GM13977 (cell line): Measurements from ENCODE around the gene HMG20B.

Source experiments
- DNase-seq: peaks from one replicate; pipeline ENCODE4 v3.0.0; 2012; ENCODE audit warnings: low spot score
- in situ Hi-C: fragments of 300-500 bp; cut with MboI; formaldehyde crosslinking; loops from one replicate; pipeline ENCODE4 v1.12.0; 2022; ENCODE audit warnings: low sequenced_read_pairs, low pct_unique_long_range_greater_than_20kb, mixed read lengths, inconsistent platforms; ENCODE audit not compliant: unreplicated experiment
- TF ChIP-seq, protein P1 (sequence below): IDR thresholded peaks from 2 replicates; pipeline ENCODE4 v1.5.1; 2012; ENCODE audit warnings: mild to moderate bottlenecking, control low read depth; ENCODE audit not compliant: insufficient read depth; ENCODE audit errors: extremely low read depth, missing control alignments

Gene HMG20B

GRCh38 chr19:3570606-3571011 is 2.1 kb upstream of the HMG20B start:
- TF ChIP-seq, protein P1, sequence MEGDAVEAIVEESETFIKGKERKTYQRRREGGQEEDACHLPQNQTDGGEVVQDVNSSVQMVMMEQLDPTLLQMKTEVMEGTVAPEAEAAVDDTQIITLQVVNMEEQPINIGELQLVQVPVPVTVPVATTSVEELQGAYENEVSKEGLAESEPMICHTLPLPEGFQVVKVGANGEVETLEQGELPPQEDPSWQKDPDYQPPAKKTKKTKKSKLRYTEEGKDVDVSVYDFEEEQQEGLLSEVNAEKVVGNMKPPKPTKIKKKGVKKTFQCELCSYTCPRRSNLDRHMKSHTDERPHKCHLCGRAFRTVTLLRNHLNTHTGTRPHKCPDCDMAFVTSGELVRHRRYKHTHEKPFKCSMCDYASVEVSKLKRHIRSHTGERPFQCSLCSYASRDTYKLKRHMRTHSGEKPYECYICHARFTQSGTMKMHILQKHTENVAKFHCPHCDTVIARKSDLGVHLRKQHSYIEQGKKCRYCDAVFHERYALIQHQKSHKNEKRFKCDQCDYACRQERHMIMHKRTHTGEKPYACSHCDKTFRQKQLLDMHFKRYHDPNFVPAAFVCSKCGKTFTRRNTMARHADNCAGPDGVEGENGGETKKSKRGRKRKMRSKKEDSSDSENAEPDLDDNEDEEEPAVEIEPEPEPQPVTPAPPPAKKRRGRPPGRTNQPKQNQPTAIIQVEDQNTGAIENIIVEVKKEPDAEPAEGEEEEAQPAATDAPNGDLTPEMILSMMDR: no peak
- DNase-seq: no peak
- in situ Hi-C loops: no loop called here

GRCh38 chr19:3572132-3572854 is 451 bp upstream of the HMG20B start:
- TF ChIP-seq, protein P1: no peak
- peak; percentile 99 for DNase-seq
- in situ Hi-C loops: no loop called here

GRCh38 chr19:3573162-3573857 is 566 bp downstream of the HMG20B start:
- TF ChIP-seq, protein P1: no peak
- in situ Hi-C loops: no loop called here

DNA sequence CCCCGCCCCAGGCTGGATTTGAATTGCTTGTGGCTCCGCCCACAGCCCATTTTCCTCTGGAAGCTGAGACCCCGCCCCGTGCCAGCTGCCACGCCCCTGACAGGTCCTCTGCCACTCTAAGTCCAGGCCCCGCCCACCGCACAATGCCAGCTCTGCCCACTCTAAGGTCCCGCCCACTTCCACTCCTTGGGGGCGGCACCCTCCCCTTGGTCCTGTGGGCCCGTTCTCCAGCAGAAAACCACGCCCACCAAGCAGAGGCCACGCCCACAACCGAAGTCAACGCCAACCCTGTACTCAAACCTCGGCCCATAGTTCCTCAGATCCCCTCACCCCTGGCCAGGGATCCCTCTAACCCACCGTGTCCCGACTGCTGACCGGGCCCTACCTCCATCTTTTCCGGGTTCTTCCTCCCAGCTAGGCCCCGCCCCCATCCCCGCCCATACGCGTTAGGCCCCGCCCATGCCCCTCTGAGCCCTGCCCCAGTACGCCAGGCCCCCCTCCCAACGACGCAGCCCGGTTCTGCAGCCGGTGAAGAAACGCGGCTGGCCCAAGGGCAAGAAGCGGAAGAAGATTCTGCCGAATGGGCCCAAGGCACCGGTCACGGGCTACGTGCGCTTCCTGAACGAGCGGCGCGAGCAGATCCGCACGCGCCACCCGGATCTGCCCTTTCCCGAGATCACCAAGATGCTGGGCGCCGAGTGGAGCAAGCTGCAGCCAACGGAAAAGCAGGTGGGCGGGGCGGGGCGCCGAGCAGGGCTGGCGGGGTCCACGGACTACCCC is 1.3 kb downstream of the HMG20B start:
- in situ Hi-C loops: no loop called here
- DNase-seq: peak; percentile 95

More at GRCh38 chr19:3573162-3573857, 566 bp downstream of the HMG20B start:
- DNase-seq: no peak

GRCh38 chr19:3575260-3575741 is 2.6 kb downstream of the HMG20B start:
- no peak for DNase-seq
- in situ Hi-C loops: no loop called here
- TF ChIP-seq, protein P1: peak; percentile 23

More for the DNA sequence above, 1.3 kb downstream of the HMG20B start:
- TF ChIP-seq, protein P1: no peak

DNA sequence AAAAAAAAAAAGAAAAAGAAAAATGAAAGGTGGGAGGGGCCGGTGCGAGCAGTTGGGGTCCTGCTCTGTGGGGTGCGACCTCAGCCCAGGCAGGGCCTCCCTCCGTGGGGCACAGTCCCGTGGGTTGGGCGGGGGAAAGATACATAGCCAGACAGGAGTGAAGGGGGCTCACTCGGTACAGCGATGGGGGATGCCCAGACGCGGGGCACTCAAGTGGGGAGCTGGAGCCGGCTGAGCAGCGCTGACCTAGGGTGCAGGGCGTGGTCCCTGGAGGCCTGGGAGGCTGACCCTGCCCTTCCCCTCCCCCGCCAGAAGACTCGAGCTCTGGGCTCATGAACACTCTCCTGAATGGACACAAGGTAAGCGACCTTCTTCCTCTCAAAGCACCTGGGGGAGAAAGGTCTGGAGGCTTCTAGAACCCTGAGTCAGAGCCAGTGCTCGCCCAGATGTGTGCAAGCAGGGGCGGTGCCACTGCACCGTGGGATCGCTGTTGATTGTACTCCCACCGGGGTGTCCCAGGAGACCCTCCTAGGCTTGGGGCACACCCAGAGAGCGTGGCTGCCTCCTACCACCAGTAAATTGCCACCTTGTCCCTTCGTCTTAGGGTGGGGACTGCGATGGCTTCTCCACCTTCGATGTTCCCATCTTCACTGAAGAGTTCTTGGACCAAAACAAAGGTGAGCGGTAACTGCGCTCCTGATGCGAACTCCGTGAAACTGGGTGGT is 3.4 kb downstream of the HMG20B start:
- in situ Hi-C loops: no loop called here
- TF ChIP-seq, protein P1: no peak
- no peak for DNase-seq
